ENCODE measurements around the gene CHN2.

The CHN2 gene

GRCh38 chr7:29302666-29303395 lies 108.3 kb downstream of the CHN2 start:
- no peak for TF ChIP-seq CTCF (IDR thresholded peaks at IDR 0.05)
- Histone ChIP-seq H3K9me3 (ENCODE audit: control insufficient read depth, low read length) (no peaks in the 10 kb centered on the region), H3K9ac (no peak overlapping the region), H3K27me3 (ENCODE audit: control insufficient read depth, insufficient read depth, low read length) (no peaks in the 10 kb centered on the region), H3K4me3 (ENCODE audit: low read depth, low read length) (no peak overlapping the region), H3K36me3 (ENCODE audit: control insufficient read depth, insufficient read depth, low read length) (no peaks in the 10 kb centered on the region), H3K4me2 (ENCODE audit: low read length) (no peak overlapping the region), H3K27ac (no peak overlapping the region), H3K4me1 (no peaks in the 10 kb centered on the region), H3K79me2 (no peaks in the 10 kb centered on the region), H2AFZ (no peak overlapping the region)

GRCh38 chr7:29304756-29305155 lies 110.2 kb downstream of the CHN2 start:
- no peaks in the 10 kb centered on the region for H3K9me3 ChIP-seq (ENCODE audit: control insufficient read depth, low read length)
- H3K4me1 ChIP-seq, result no peaks in the 10 kb centered on the region
- no peak overlapping the region for H2AFZ ChIP-seq
- H3K4me2 ChIP-seq (ENCODE audit: low read length), result no peak overlapping the region
- no peak for TF ChIP-seq CTCF (IDR thresholded peaks at IDR 0.05)
- H3K9ac ChIP-seq, result no peak overlapping the region
- H3K36me3 ChIP-seq (ENCODE audit: control insufficient read depth, insufficient read depth, low read length), result no peaks in the 10 kb centered on the region
- H3K27me3 ChIP-seq (ENCODE audit: control insufficient read depth, insufficient read depth, low read length), result no peaks in the 10 kb centered on the region
- H3K27ac ChIP-seq, result no peak overlapping the region
- H3K79me2 ChIP-seq, result no peaks in the 10 kb centered on the region
- no peak overlapping the region for H3K4me3 ChIP-seq (ENCODE audit: low read depth, low read length)

GRCh38 chr7:29306319-29306991 lies 111.9 kb downstream of the CHN2 start:
- H3K4me2 ChIP-seq (ENCODE audit: low read length), result no peak overlapping the region
- H3K27ac ChIP-seq, result no peak overlapping the region
- no peaks in the 10 kb centered on the region for H3K27me3 ChIP-seq (ENCODE audit: control insufficient read depth, insufficient read depth, low read length)
- no peak overlapping the region for H3K9ac ChIP-seq
- no peaks in the 10 kb centered on the region for H3K79me2 ChIP-seq
- no peak overlapping the region for H3K4me3 ChIP-seq (ENCODE audit: low read depth, low read length)
- H2AFZ ChIP-seq, result no peak overlapping the region
- H3K9me3 ChIP-seq (ENCODE audit: control insufficient read depth, low read length), result no peaks in the 10 kb centered on the region
- H3K36me3 ChIP-seq (ENCODE audit: control insufficient read depth, insufficient read depth, low read length), result no peaks in the 10 kb centered on the region
- no peaks in the 10 kb centered on the region for H3K4me1 ChIP-seq
- no peak for TF ChIP-seq CTCF (IDR thresholded peaks at IDR 0.05)

- no peak overlapping the region for H3K4me3 ChIP-seq (ENCODE audit: low read depth, low read length)
- no peaks in the 10 kb centered on the region for H3K4me1 ChIP-seq
- H3K79me2 ChIP-seq, result no peaks in the 10 kb centered on the region
- H3K27me3 ChIP-seq (ENCODE audit: control insufficient read depth, insufficient read depth, low read length), result no peaks in the 10 kb centered on the region
- H3K36me3 ChIP-seq (ENCODE audit: control insufficient read depth, insufficient read depth, low read length), result no peaks in the 10 kb centered on the region
- H3K9me3 ChIP-seq (ENCODE audit: control insufficient read depth, low read length), result no peaks in the 10 kb centered on the region
- H3K4me2 ChIP-seq (ENCODE audit: low read length), result no peak overlapping the region
- no peak overlapping the region for H2AFZ ChIP-seq
- no peak overlapping the region for H3K9ac ChIP-seq
- no peak for TF ChIP-seq CTCF (IDR thresholded peaks at IDR 0.05)
- H3K27ac ChIP-seq, result no peak overlapping the region
These were observed 113.8 kb downstream of the CHN2 start for GRCh38 chr7:29308424-29308823.

All from parathyroid adenoma (tissue), 2 donors.